H9 (cell line): ENCODE measurements around the gene UCMA. TPM values are rescaled to one million over a fixed set of nuclear protein-coding genes. Genes with fewer than 3 reads are reported as not detected.

Experiments
- DNase-seq: peaks from one replicate; pipeline ENCODE4 v3.0.0-alpha.2; 2017
- H2AFZ ChIP-seq: one replicate; pipeline ENCODE4 v1.6.1; 2013; ENCODE audit warnings: mild to moderate bottlenecking, low read length, control low read depth, moderate library complexity
- H2AK5ac ChIP-seq: 2 replicates; pipeline ENCODE4 v1.6.1; 2013; ENCODE audit warnings: low read length, control low read depth, mixed read lengths; ENCODE audit not compliant: insufficient read length
- H2BK120ac ChIP-seq: one replicate; pipeline ENCODE4 v1.6.1; 2013; ENCODE audit warnings: low read depth, mild to moderate bottlenecking, low read length, control low read depth, inconsistent platforms; ENCODE audit not compliant: poor library complexity, severe bottlenecking
- H2BK12ac ChIP-seq: 2 replicates; pipeline ENCODE4 v1.6.1; 2013; ENCODE audit warnings: low read length, control low read depth, mixed read lengths, low read depth; ENCODE audit not compliant: insufficient read length
- H2BK15ac ChIP-seq: 2 replicates; pipeline ENCODE4 v1.6.1; 2013; ENCODE audit warnings: low read depth, low read length, control low read depth
- H2BK20ac ChIP-seq: one replicate; pipeline ENCODE4 v1.6.1; 2013; ENCODE audit warnings: low read depth, mild to moderate bottlenecking, low read length, control low read depth, inconsistent platforms; ENCODE audit not compliant: poor library complexity, severe bottlenecking
- H2BK5ac ChIP-seq: 2 replicates; pipeline ENCODE4 v1.6.1; 2013; ENCODE audit warnings: low read length, control low read depth, mixed read lengths; ENCODE audit not compliant: insufficient read length
- H3K14ac ChIP-seq: 2 replicates; pipeline ENCODE4 v1.6.1; 2013; ENCODE audit warnings: low read length, control low read depth; ENCODE audit not compliant: insufficient read depth
- H3K18ac ChIP-seq: 2 replicates; pipeline ENCODE4 v1.6.1; 2013; ENCODE audit warnings: low read depth, mild to moderate bottlenecking, mixed read lengths, low read length, control low read depth; ENCODE audit not compliant: insufficient read length
- H3K23ac ChIP-seq: 2 replicates; pipeline ENCODE4 v1.6.1; 2013; ENCODE audit warnings: low read length, control low read depth, mixed read lengths, low read depth; ENCODE audit not compliant: insufficient read length
- H3K23me2 ChIP-seq: 2 replicates; pipeline ENCODE4 v1.6.1; 2013; ENCODE audit warnings: low read depth, mild to moderate bottlenecking, mixed read lengths, low read length, control low read depth; ENCODE audit not compliant: insufficient read length, poor library complexity, severe bottlenecking
- H3K27ac ChIP-seq: 2 replicates; pipeline ENCODE4 v1.5.1; 2013; ENCODE audit warnings: low read length, control low read depth, mixed read lengths, low read depth; ENCODE audit not compliant: insufficient read length
- H3K27me3 ChIP-seq: 2 replicates; pipeline ENCODE4 v1.6.1; 2013; ENCODE audit warnings: low read length, control low read depth, inconsistent platforms; ENCODE audit not compliant: insufficient read depth
- H3K4ac ChIP-seq: 2 replicates; pipeline ENCODE4 v1.6.1; 2013; ENCODE audit warnings: low read depth, mild to moderate bottlenecking, control low read depth, inconsistent platforms, low read length, moderate library complexity
- H3K4me1 ChIP-seq: 2 replicates; pipeline ENCODE4 v1.6.1; 2013; ENCODE audit warnings: low read length, control low read depth, inconsistent platforms; ENCODE audit not compliant: insufficient read depth
- H3K4me2 ChIP-seq: 2 replicates; pipeline ENCODE4 v1.6.1; 2013; ENCODE audit warnings: low read length, control low read depth, mixed read lengths; ENCODE audit not compliant: insufficient read length, insufficient read depth
- H3K56ac ChIP-seq: 2 replicates; pipeline ENCODE4 v1.6.1; 2013; ENCODE audit warnings: low read depth, mild to moderate bottlenecking, mixed read lengths, low read length, control low read depth; ENCODE audit not compliant: insufficient read length
- H3K79me1 ChIP-seq: 2 replicates; pipeline ENCODE4 v1.6.1; 2013; ENCODE audit warnings: low read depth, mild to moderate bottlenecking, moderate library complexity, low read length, control low read depth, inconsistent platforms; ENCODE audit not compliant: insufficient read depth, poor library complexity, severe bottlenecking
- H3K79me2 ChIP-seq: 2 replicates; pipeline ENCODE4 v1.6.1; 2013; ENCODE audit warnings: low read length, control low read depth, inconsistent platforms; ENCODE audit not compliant: insufficient read depth
- H3K9ac ChIP-seq: 2 replicates; pipeline ENCODE4 v1.6.1; 2013; ENCODE audit warnings: low read length, control low read depth, mixed read lengths; ENCODE audit not compliant: insufficient read length; ENCODE audit errors: extremely low read depth
- H3K9me3 ChIP-seq: one replicate; pipeline ENCODE4 v1.6.1; 2013; ENCODE audit warnings: low read depth, low read length, inconsistent platforms; ENCODE audit not compliant: control insufficient read depth
- H3T11ph ChIP-seq: one replicate; pipeline ENCODE4 v1.6.1; 2013; ENCODE audit warnings: mild to moderate bottlenecking, low read length, control low read depth, inconsistent platforms
- H4K20me1 ChIP-seq: one replicate; pipeline ENCODE4 v1.6.1; 2013; ENCODE audit not compliant: control insufficient read depth, insufficient read length, insufficient read depth
- H4K5ac ChIP-seq: 2 replicates; pipeline ENCODE4 v1.6.1; 2013; ENCODE audit warnings: low read depth, mild to moderate bottlenecking, mixed read lengths, low read length, control low read depth; ENCODE audit not compliant: insufficient read length
- H4K8ac ChIP-seq: replicated peaks from 2 replicates; pipeline ENCODE4 v1.6.1; 2013; ENCODE audit warnings: low read length, control low read depth, mixed read lengths, low read depth; ENCODE audit not compliant: insufficient read length
- H4K91ac ChIP-seq: 2 replicates; pipeline ENCODE4 v1.6.1; 2013; ENCODE audit warnings: low read depth, mild to moderate bottlenecking, moderate library complexity, mixed read lengths, low read length, control low read depth; ENCODE audit not compliant: insufficient read length
- H3K27ac Mint-ChIP-seq, 3 experiments: 2 replicates in 2 of 3; 3 replicates in 1 of 3; pipeline ENCODE4 v1.8.0; 2020 to 2021; ENCODE audit warnings: mixed read lengths in 3 of 3, mild to moderate bottlenecking in 1 of 3, moderate library complexity in 1 of 3
- H3K27me3 Mint-ChIP-seq: 2 replicates; pipeline ENCODE4 v1.8.0; 2021; ENCODE audit warnings: low read depth, mild to moderate bottlenecking, moderate library complexity, mixed read lengths
- H3K36me3 Mint-ChIP-seq, 3 experiments: 2 replicates in 2 of 3; 3 replicates in 1 of 3; pipeline ENCODE4 v1.8.0; 2020 to 2021; ENCODE audit warnings: low read depth in 3 of 3, mixed read lengths in 3 of 3; ENCODE audit not compliant: insufficient read depth in 1 of 3
- H3K4me1 Mint-ChIP-seq, 2 experiments: 2 replicates each; pipeline ENCODE4 v1.8.0; 2020; ENCODE audit warnings: mixed read lengths in 2 of 2
- H3K4me3 Mint-ChIP-seq, 2 experiments: 2 replicates in 1 of 2; 3 replicates in 1 of 2; pipeline ENCODE4 v1.8.0; 2020 to 2021; ENCODE audit warnings: mild to moderate bottlenecking in 2 of 2, mixed read lengths in 2 of 2, moderate library complexity in 1 of 2
- H3K9me3 Mint-ChIP-seq, 2 experiments: 2 replicates in 1 of 2; 3 replicates in 1 of 2; pipeline ENCODE4 v1.8.0; 2020; ENCODE audit warnings: mild to moderate bottlenecking in 2 of 2, mixed read lengths in 2 of 2, moderate library complexity in 1 of 2
- CTCF ChIP-seq: fragments of 200-600 bp; sonication (generic); conservative IDR thresholded peaks from 3 replicates; pipeline ENCODE4 v1.8.0; 2021; ENCODE audit warnings: antibody characterized with exemption, mild to moderate bottlenecking
- WGBS: extraction: QIAGEN DNeasy Blood & Tissue Kit; methylation state at CpG from one replicate; pipeline ENCODE4 v1.1.7; 2013; ENCODE audit warnings: missing lambda C conversion rate, low lambda C conversion rate, mixed read lengths; ENCODE audit not compliant: insufficient read length; ENCODE audit errors: extremely low coverage; 5-methylcytosine and 5-hydroxymethylcytosine counted together
- total RNA-seq: library from RNA; stranded (reverse); gene quantifications from 2 replicates; pipeline ENCODE4 v1.2.1, GENCODE V29; 2021

The UCMA gene
- total RNA-seq, 1 experiment from 2014 or later: not detected

GRCh38 chr10:13272164-13272571, 38.0 kb upstream of the UCMA start:
- H3K4me1 ChIP-seq: peaks cover 10% of the 10 kb centered on the region; the same call in 1 of the 2 replicates
- no peak overlapping the region for H4K91ac ChIP-seq
- DNase-seq: peak; percentile 39
- H3T11ph ChIP-seq: no peak overlapping the region
- no peak for TF ChIP-seq CTCF
- no peaks in the 10 kb centered on the region for H3K79me1 ChIP-seq
- H4K8ac ChIP-seq: no peak overlapping the region
- H2BK120ac ChIP-seq: no peak overlapping the region
- H3K18ac ChIP-seq: peak overlapping the region; percentile 61
- H3K27me3 ChIP-seq: no peaks in the 10 kb centered on the region
- no peaks in the 10 kb centered on the region for H3K79me2 ChIP-seq
- no peak overlapping the region for H3K4me2 ChIP-seq
- no peak overlapping the region for H4K5ac ChIP-seq
- Mint-ChIP-seq H3K36me3 (no peaks in the 10 kb centered on the region), H3K4me1 (peaks cover 25 to 36% of the 10 kb centered on the region in 2 experiments), H3K27ac (peak overlapping the region in 2 of 3 experiments; percentile 32 to 72; a peak in 3 of 7 replicates), H3K27me3 (no peaks in the 10 kb centered on the region), H3K4me3 (peak overlapping the region in 1 of 2 experiments; percentile 40; a peak in 1 of 5 replicates), H3K9me3 (no peaks in the 10 kb centered on the region)
- no peaks in the 10 kb centered on the region for H4K20me1 ChIP-seq
- no CpG with 5 or more reads among the region's 12 CpGs for WGBS
- H3K23me2 ChIP-seq: no peaks in the 10 kb centered on the region
- no peak overlapping the region for H2BK15ac ChIP-seq
- H3K9ac ChIP-seq: no peak overlapping the region
- H3K23ac ChIP-seq: no peak overlapping the region
- H2BK20ac ChIP-seq: no peak overlapping the region
- peak overlapping the region; percentile 79 for H3K14ac ChIP-seq
- H2BK12ac ChIP-seq: no peak overlapping the region
- H3K4ac ChIP-seq: no peak overlapping the region
- no peak overlapping the region for H3K56ac ChIP-seq
- H2AK5ac ChIP-seq: no peak overlapping the region
- no peak overlapping the region for H2BK5ac ChIP-seq
- H2AFZ ChIP-seq: no peak overlapping the region
- H3K9me3 ChIP-seq: no peaks in the 10 kb centered on the region
- H3K27ac ChIP-seq: no peak overlapping the region
